Chondrocyte (in vitro differentiated cells): Measurements from ENCODE around the gene ERBB4. TPM values are rescaled to one million over a fixed set of nuclear protein-coding genes. Genes with fewer than 3 reads are reported as not detected.

Source experiments
- DNase-seq: peaks from one replicate; pipeline ENCODE4 v3.0.0; 2021; ENCODE audit warnings: mixed read lengths, low spot score
- H3K27ac Mint-ChIP-seq: one replicate; pipeline ENCODE4 v1.8.0; 2021; ENCODE audit warnings: mild to moderate bottlenecking, moderate library complexity, mixed read lengths; ENCODE audit not compliant: unreplicated experiment
- H3K27me3 Mint-ChIP-seq: 2 replicates; pipeline ENCODE4 v1.8.0; 2021; ENCODE audit warnings: low read depth, mixed read lengths
- H3K36me3 Mint-ChIP-seq: 2 replicates; pipeline ENCODE4 v1.8.0; 2021; ENCODE audit warnings: low read depth, mixed read lengths
- H3K4me1 Mint-ChIP-seq: 2 replicates; pipeline ENCODE4 v1.8.0; 2021; ENCODE audit warnings: low read depth, mild to moderate bottlenecking, mixed read lengths
- H3K4me3 Mint-ChIP-seq: one replicate; pipeline ENCODE4 v1.8.0; 2021; ENCODE audit warnings: mild to moderate bottlenecking, moderate library complexity, mixed read lengths; ENCODE audit not compliant: unreplicated experiment
- H3K9me3 Mint-ChIP-seq: 2 replicates; pipeline ENCODE4 v1.8.0; 2021; ENCODE audit warnings: low read depth, mixed read lengths
- total RNA-seq: library from RNA; stranded (reverse); gene quantifications from 3 replicates; pipeline ENCODE4 v1.2.1, GENCODE V29; 2021
- TF ChIP-seq, protein P1 (sequence below): fragments of 200-600 bp; sonication (generic); IDR thresholded peaks from 2 replicates; pipeline ENCODE4 v1.5.0; 2021; ENCODE audit warnings: antibody characterized with exemption, mild to moderate bottlenecking, moderate library complexity

Gene ERBB4
- total RNA-seq, 1 donor from 2014 or later: 1.3 TPM

- TF ChIP-seq, protein P1, sequence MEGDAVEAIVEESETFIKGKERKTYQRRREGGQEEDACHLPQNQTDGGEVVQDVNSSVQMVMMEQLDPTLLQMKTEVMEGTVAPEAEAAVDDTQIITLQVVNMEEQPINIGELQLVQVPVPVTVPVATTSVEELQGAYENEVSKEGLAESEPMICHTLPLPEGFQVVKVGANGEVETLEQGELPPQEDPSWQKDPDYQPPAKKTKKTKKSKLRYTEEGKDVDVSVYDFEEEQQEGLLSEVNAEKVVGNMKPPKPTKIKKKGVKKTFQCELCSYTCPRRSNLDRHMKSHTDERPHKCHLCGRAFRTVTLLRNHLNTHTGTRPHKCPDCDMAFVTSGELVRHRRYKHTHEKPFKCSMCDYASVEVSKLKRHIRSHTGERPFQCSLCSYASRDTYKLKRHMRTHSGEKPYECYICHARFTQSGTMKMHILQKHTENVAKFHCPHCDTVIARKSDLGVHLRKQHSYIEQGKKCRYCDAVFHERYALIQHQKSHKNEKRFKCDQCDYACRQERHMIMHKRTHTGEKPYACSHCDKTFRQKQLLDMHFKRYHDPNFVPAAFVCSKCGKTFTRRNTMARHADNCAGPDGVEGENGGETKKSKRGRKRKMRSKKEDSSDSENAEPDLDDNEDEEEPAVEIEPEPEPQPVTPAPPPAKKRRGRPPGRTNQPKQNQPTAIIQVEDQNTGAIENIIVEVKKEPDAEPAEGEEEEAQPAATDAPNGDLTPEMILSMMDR: no peak
- H3K4me1 Mint-ChIP-seq: no peaks in the 10 kb centered on the region
- DNase-seq: no peak
- no peaks in the 10 kb centered on the region for H3K36me3 Mint-ChIP-seq
- H3K4me3 Mint-ChIP-seq: no peak overlapping the region
- H3K27ac Mint-ChIP-seq: no peak overlapping the region
- peaks cover 15% of the 10 kb centered on the region for H3K9me3 Mint-ChIP-seq
- no peaks in the 10 kb centered on the region for H3K27me3 Mint-ChIP-seq
Observed at GRCh38 chr2:212408524-212408923, 130.1 kb downstream of the ERBB4 start.

DNA sequence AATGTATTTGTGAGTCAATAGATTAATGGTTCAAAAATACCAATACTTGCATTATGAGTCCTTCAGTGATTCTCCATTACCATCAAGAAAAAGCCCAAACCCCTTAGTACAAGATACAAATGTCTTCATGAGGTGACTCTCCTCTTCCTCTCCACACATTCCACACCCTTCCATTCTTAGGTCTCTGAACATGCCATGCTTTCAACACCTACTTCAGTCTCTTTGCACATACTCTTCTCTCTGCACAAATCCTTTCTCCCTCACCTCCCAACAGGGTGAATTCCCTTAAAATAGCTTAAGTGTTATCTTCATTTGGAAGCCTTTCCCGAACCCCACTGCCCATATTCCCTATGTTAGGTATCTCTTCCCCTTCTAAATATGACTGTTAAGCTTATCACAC, 131.9 kb downstream of the ERBB4 start:
- no peaks in the 10 kb centered on the region for H3K27me3 Mint-ChIP-seq
- no peaks in the 10 kb centered on the region for H3K4me1 Mint-ChIP-seq
- H3K27ac Mint-ChIP-seq: no peak overlapping the region
- H3K9me3 Mint-ChIP-seq: peaks cover 7% of the 10 kb centered on the region
- TF ChIP-seq, protein P1: no peak
- H3K36me3 Mint-ChIP-seq: no peaks in the 10 kb centered on the region
- H3K4me3 Mint-ChIP-seq: no peak overlapping the region
- no peak for DNase-seq

DNA sequence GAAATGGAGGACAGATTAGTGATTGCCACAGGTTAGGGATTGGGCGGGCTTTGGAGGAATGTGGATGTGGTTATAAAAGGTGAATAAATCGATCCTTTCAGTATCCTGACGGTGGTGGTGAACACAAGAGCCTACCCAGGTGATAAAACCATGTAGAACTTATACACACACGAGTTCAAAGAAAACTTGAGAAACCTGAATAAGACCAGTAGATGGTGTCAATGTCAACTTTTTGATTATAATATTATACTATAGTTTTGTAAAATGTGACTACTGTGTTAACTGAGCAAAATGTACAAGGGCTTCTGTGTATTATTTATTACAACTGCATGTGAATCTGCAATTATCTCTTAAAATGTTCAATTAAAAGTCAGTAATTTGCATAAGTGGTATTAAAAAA, 136.3 kb downstream of the ERBB4 start:
- H3K4me3 Mint-ChIP-seq: no peak overlapping the region
- H3K36me3 Mint-ChIP-seq: no peaks in the 10 kb centered on the region
- H3K27ac Mint-ChIP-seq: no peak overlapping the region
- DNase-seq: no peak
- H3K9me3 Mint-ChIP-seq: peaks cover 7% of the 10 kb centered on the region
- TF ChIP-seq, protein P1: peak; percentile 64
- H3K27me3 Mint-ChIP-seq: no peaks in the 10 kb centered on the region
- H3K4me1 Mint-ChIP-seq: no peaks in the 10 kb centered on the region

DNA sequence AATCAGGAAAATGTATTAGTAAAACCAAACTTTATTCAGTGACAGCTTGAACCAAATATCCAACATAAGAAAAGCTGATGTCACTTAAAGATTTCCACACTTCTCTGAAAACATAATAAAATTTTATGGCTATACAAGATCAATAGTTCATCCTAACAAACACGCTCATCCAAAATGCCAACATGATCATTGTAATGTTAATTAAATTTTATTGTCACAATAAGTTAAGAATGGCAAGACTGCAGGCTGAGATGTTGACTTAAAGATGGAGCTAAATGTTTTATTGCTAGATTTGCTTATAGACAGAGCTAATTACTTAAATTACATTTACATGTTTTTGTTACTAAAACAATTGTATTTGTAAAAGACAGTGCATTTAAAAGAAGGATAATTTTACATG, 140.3 kb downstream of the ERBB4 start:
- no peak overlapping the region for H3K4me3 Mint-ChIP-seq
- no peaks in the 10 kb centered on the region for H3K9me3 Mint-ChIP-seq
- DNase-seq: no peak
- TF ChIP-seq, protein P1: no peak
- H3K27ac Mint-ChIP-seq: no peak overlapping the region
- no peaks in the 10 kb centered on the region for H3K4me1 Mint-ChIP-seq
- H3K36me3 Mint-ChIP-seq: no peaks in the 10 kb centered on the region
- no peaks in the 10 kb centered on the region for H3K27me3 Mint-ChIP-seq

DNA sequence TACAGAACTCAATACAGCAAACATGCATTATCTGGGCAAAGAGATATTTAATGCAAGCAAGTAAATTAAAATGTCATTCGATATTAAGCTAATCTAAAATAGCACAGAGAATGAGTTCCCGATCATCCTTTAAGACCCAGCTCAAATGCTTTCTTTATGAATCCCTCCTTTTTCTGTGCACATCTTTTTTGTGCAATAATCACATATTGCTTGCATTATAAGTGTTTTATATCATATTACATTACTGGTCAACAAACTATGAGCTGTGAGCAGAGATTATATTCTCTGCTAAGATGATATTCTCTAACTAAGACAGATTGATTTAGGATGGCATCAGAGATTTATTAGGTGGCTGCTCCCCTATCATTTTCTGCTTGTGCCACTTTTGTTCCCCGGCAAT, 146.1 kb downstream of the ERBB4 start:
- Mint-ChIP-seq H3K4me3 (no peak overlapping the region), H3K4me1 (peaks cover 6% of the 10 kb centered on the region), H3K27ac (no peak overlapping the region)

More for the DNA sequence above, 146.1 kb downstream of the ERBB4 start:
- DNase-seq: no peak
- TF ChIP-seq, protein P1: no peak
- H3K9me3 Mint-ChIP-seq: no peaks in the 10 kb centered on the region
- no peaks in the 10 kb centered on the region for H3K27me3 Mint-ChIP-seq
- H3K36me3 Mint-ChIP-seq: no peaks in the 10 kb centered on the region
